PC-9 (cell line): Measurements from ENCODE around the gene OSTC. TPM values are rescaled to one million over a fixed set of nuclear protein-coding genes. Genes with fewer than 3 reads are reported as not detected.
A peak's percentile ranks its signal among the peaks of the same experiment; 100 is the strongest.

ENCODE experiments used
- BruUV-seq: library from RNA; stranded (reverse); fragments of 400-500 nt; replicated peaks from 2 replicates; lab custom pipeline; 2021; lab: Mats Ljungman, UMichigan
- CTCF ChIA-PET: fragments of 300-600 bp; sonication (Branson Sonifier 250); formaldehyde crosslinking; loops from one replicate; lab custom pipeline; 2022; ENCODE audit warnings: antibody characterized with exemption; lab: Charles Lee
- POLR2A ChIA-PET: fragments of 300-600 bp; sonication (Branson Sonifier 250); formaldehyde crosslinking; loops from one replicate; lab custom pipeline; 2022; ENCODE audit warnings: antibody characterized with exemption; ENCODE audit not compliant: unreplicated experiment; lab: Charles Lee
- DNase-seq, 2 experiments: peaks; one replicate each; pipeline versions ENCODE4 v3.0.0 to v3.0.0-alpha.2; 2015 to 2022; ENCODE audit warnings: mixed read lengths in 1 of 2
- H2AFZ ChIP-seq: fragments of 200-600 bp; sonication (generic); 2 replicates; pipeline ENCODE4 v1.8.1; 2017; ENCODE audit warnings: antibody characterized with exemption
- H3F3A ChIP-seq: fragments of 200-600 bp; sonication (generic); 2 replicates; pipeline ENCODE4 v1.8.1; 2017; ENCODE audit warnings: antibody characterized with exemption, mild to moderate bottlenecking, low read depth; ENCODE audit not compliant: insufficient read depth
- H3K27ac ChIP-seq: fragments of 200-600 bp; sonication (generic); 2 replicates; pipeline ENCODE4 v1.6.1; 2016; ENCODE audit warnings: mixed run types
- H3K27me3 ChIP-seq: fragments of 200-600 bp; sonication (generic); 2 replicates; pipeline ENCODE4 v1.6.1; 2016; ENCODE audit warnings: low read depth, mixed run types; ENCODE audit not compliant: insufficient read depth
- H3K36me3 ChIP-seq: fragments of 200-600 bp; sonication (generic); 2 replicates; pipeline ENCODE4 v1.6.1; 2016; ENCODE audit warnings: low read depth, mixed run types
- H3K4me1 ChIP-seq: fragments of 200-600 bp; sonication (generic); replicated peaks from 2 replicates; pipeline ENCODE4 v1.6.1; 2016; ENCODE audit warnings: mixed run types; ENCODE audit not compliant: insufficient read depth
- H3K4me2 ChIP-seq: fragments of 200-600 bp; sonication (generic); 2 replicates; pipeline ENCODE4 v1.6.1; 2017; ENCODE audit warnings: mixed run types
- H3K4me3 ChIP-seq: fragments of 200-600 bp; sonication (generic); 2 replicates; pipeline ENCODE4 v1.6.1; 2016; ENCODE audit warnings: mixed run types
- H3K79me2 ChIP-seq: fragments of 200-600 bp; sonication (generic); 2 replicates; pipeline ENCODE4 v1.6.1; 2017; ENCODE audit warnings: low read depth, mixed run types
- H3K9me2 ChIP-seq: fragments of 200-600 bp; sonication (generic); 2 replicates; pipeline ENCODE4 v1.8.1; 2017; ENCODE audit warnings: mild to moderate bottlenecking; ENCODE audit not compliant: insufficient read depth
- H3K9me3 ChIP-seq: fragments of 200-600 bp; sonication (generic); 2 replicates; pipeline ENCODE4 v1.8.1; 2016; ENCODE audit warnings: low read depth; ENCODE audit not compliant: insufficient read depth
- H4K20me1 ChIP-seq: fragments of 200-600 bp; sonication (generic); 2 replicates; pipeline ENCODE4 v1.8.1; 2017; ENCODE audit not compliant: insufficient read depth
- CTCF ChIP-seq: fragments of 200-600 bp; sonication (generic); conservative IDR thresholded peaks from 2 replicates; pipeline ENCODE4 v1.6.1; 2017; ENCODE audit warnings: mixed run types, antibody characterized with exemption, mild to moderate bottlenecking, moderate library complexity
- EZH2 ChIP-seq: fragments of 200-600 bp; sonication (generic); IDR thresholded peaks from 2 replicates; pipeline ENCODE4 v1.8.0; 2017; ENCODE audit warnings: antibody characterized with exemption, low read depth
- intact Hi-C: fragments of 100-400 bp; cut with micrococcal nuclease; formaldehyde crosslinking; loops from one replicate; pipeline ENCODE4 v1.10.0; 2022; ENCODE audit not compliant: unreplicated experiment
- total RNA-seq: library from RNA; stranded (reverse); gene quantifications from 2 replicates; pipeline ENCODE4 v1.2.3, GENCODE V29; 2021

The OSTC gene
- total RNA-seq, 1 experiment from 2014 or later: 61.7 TPM

- ChIA-PET POLR2A (no interaction called here), CTCF (no interaction called here)
- Histone ChIP-seq H3K36me3 (peaks cover 44% of the 10 kb centered on the region), H3K4me3 (peak overlapping the region; percentile 88), H2AFZ (no peak overlapping the region; the same call in 1 of the 2 replicates), H3K79me2 (peaks cover 46% of the 10 kb centered on the region), H3K27me3 (no peaks in the 10 kb centered on the region), H3K9me3 (no peaks in the 10 kb centered on the region), H3K27ac (peak overlapping the region; percentile 94), H3K9me2 (no peaks in the 10 kb centered on the region), H4K20me1 (peaks cover 33% of the 10 kb centered on the region), H3K4me2 (peak overlapping the region; percentile 90), H3F3A (peaks cover 26% of the 10 kb centered on the region), H3K4me1 (peaks cover 13% of the 10 kb centered on the region)
- intact Hi-C loops: no loop called here
- BruUV-seq: no TSS peak
- no peak for TF ChIP-seq EZH2
- no peak for TF ChIP-seq CTCF
- DNase-seq: no peak
These were observed 29.2 kb upstream of the OSTC start for GRCh38 chr4:108620933-108621905.

GRCh38 chr4:108622022-108622421 is 28.4 kb upstream of the OSTC start:
- Histone ChIP-seq H3K4me1 (peaks cover 13% of the 10 kb centered on the region), H3K79me2 (peaks cover 46% of the 10 kb centered on the region), H3K9me3 (no peaks in the 10 kb centered on the region), H3K27me3 (no peaks in the 10 kb centered on the region), H3K4me3 (peak overlapping the region; percentile 88), H3K4me2 (peak overlapping the region; percentile 90), H3K36me3 (peaks cover 44% of the 10 kb centered on the region), H2AFZ (no peak overlapping the region), H3K27ac (peak overlapping the region; percentile 94), H3F3A (peaks cover 26% of the 10 kb centered on the region), H4K20me1 (peaks cover 39% of the 10 kb centered on the region), H3K9me2 (no peaks in the 10 kb centered on the region)
- ChIA-PET CTCF (no interaction called here), POLR2A (interaction anchor here (0.6 kb wide), 1 partner anchor 10 kb away, joined by 3 read pairs; no protein-coding TSS in a partner anchor)
- intact Hi-C loops: no loop called here
- BruUV-seq: no TSS peak
- DNase-seq: no peak
- TF ChIP-seq EZH2: no peak
- TF ChIP-seq CTCF: no peak

GRCh38 chr4:108622828-108623227 is 27.6 kb upstream of the OSTC start:
- BruUV-seq: no TSS peak
- Histone ChIP-seq H3K4me2 (peak overlapping the region; percentile 90), H3K9me3 (no peaks in the 10 kb centered on the region), H3K79me2 (peaks cover 46% of the 10 kb centered on the region), H3K27ac (no peak overlapping the region), H2AFZ (no peak overlapping the region), H3K9me2 (no peaks in the 10 kb centered on the region), H3K36me3 (peaks cover 44% of the 10 kb centered on the region), H3F3A (peaks cover 26% of the 10 kb centered on the region), H3K4me1 (peaks cover 13% of the 10 kb centered on the region), H3K27me3 (no peaks in the 10 kb centered on the region), H4K20me1 (peaks cover 40% of the 10 kb centered on the region), H3K4me3 (peak overlapping the region; percentile 88; the same call in 1 of the 2 replicates)
- intact Hi-C loops: no loop called here
- POLR2A ChIA-PET: no interaction called here
- TF ChIP-seq EZH2 (no peak), CTCF (no peak)
- CTCF ChIA-PET: no interaction called here
- DNase-seq: no peak
